Common myeloid progenitor, CD34-positive (primary cell): ENCODE measurements around the gene GJB2.

Experiments used
- CTCF ChIA-PET: fragments of 350-600 bp; sonication (Branson Sonifier 250); formaldehyde crosslinking; loops from one replicate; lab custom pipeline; 2021; ENCODE audit warnings: antibody characterized with exemption; lab: Charles Lee
- POLR2A ChIA-PET: fragments of 350-600 bp; sonication (Branson Sonifier 250); formaldehyde crosslinking; loops from one replicate; lab custom pipeline; 2021; ENCODE audit warnings: antibody characterized with exemption; lab: Charles Lee
- DNase-seq, 3 donors: peaks; one replicate each; pipeline versions ENCODE4 v3.0.0 to v3.0.0-alpha.2; 2013
- H3K27ac ChIP-seq, 2 experiments: 1 replicate in 1 of 2; 2 replicates in 1 of 2; pipeline ENCODE4 v1.7.0; 2013; ENCODE audit warnings: inconsistent platforms in 2 of 2, low read length in 2 of 2, mild to moderate bottlenecking in 2 of 2, low read depth in 1 of 2, moderate library complexity in 1 of 2; ENCODE audit not compliant: severe bottlenecking in 2 of 2, insufficient read depth in 1 of 2, poor library complexity in 1 of 2
- H3K27me3 ChIP-seq, 5 experiments: replicated peaks in 2 of 5; 1 replicate in 3 of 5; 2 replicates in 2 of 5; pipeline versions ENCODE4 v1.6.1 to v1.7.0; 2013; ENCODE audit warnings: low read length in 4 of 5, mild to moderate bottlenecking in 2 of 5, moderate library complexity in 2 of 5, inconsistent platforms in 1 of 5; ENCODE audit not compliant: insufficient read depth in 5 of 5, control insufficient read depth in 4 of 5
- H3K36me3 ChIP-seq, 4 experiments: 1 replicate in 2 of 4; 2 replicates in 2 of 4; pipeline versions ENCODE4 v1.6.1 to v1.7.0; 2013; ENCODE audit warnings: low read length in 3 of 4, control low read depth in 1 of 4, mild to moderate bottlenecking in 1 of 4; ENCODE audit not compliant: control insufficient read depth in 4 of 4, insufficient read depth in 4 of 4
- H3K4me1 ChIP-seq, 4 experiments: 1 replicate in 3 of 4; 2 replicates in 1 of 4; pipeline versions ENCODE4 v1.6.1 to v1.7.1; 2013; ENCODE audit warnings: low read length in 3 of 4, mild to moderate bottlenecking in 3 of 4, control low read depth in 1 of 4, inconsistent platforms in 1 of 4, moderate library complexity in 1 of 4; ENCODE audit not compliant: control insufficient read depth in 4 of 4, insufficient read depth in 4 of 4; ENCODE audit errors: control extremely low read depth in 1 of 4
- H3K4me3 ChIP-seq, 7 experiments: 1 replicate in 4 of 7; 2 replicates in 3 of 7; pipeline versions ENCODE4 v1.5.1 to v1.7.0; 2013; ENCODE audit warnings: mild to moderate bottlenecking in 7 of 7, low read length in 6 of 7, moderate library complexity in 6 of 7, inconsistent platforms in 2 of 7, low read depth in 2 of 7, control low read depth in 1 of 7; ENCODE audit not compliant: insufficient read depth in 4 of 7, control insufficient read depth in 1 of 7; ENCODE audit errors: extremely low read depth in 1 of 7
- H3K9me3 ChIP-seq, 5 experiments: 1 replicate in 4 of 5; 2 replicates in 1 of 5; pipeline versions ENCODE4 v1.6.1 to v1.7.1; 2013; ENCODE audit warnings: low read length in 4 of 5, mild to moderate bottlenecking in 2 of 5, inconsistent platforms in 1 of 5, low read depth in 1 of 5, moderate library complexity in 1 of 5; ENCODE audit not compliant: control insufficient read depth in 4 of 5, insufficient read depth in 2 of 5; ENCODE audit errors: control extremely low read depth in 1 of 5
- WGBS: methylation state at CpG from one replicate; pipeline ENCODE4 v1.1.5; 2013; ENCODE audit not compliant: insufficient coverage; 5-methylcytosine and 5-hydroxymethylcytosine counted together

Gene GJB2

GRCh38 chr13:20227730-20228129 lies 35.0 kb upstream of the GJB2 start:
- POLR2A ChIA-PET = no interaction called here
- WGBS = 67% methylated on average over 3 of the region's 6 CpGs
- CTCF ChIA-PET = no interaction called here

GRCh38 chr13:20227288-20227687 lies 34.5 kb upstream of the GJB2 start:
- peaks cover 3 to 13% (median 12%) of the 10 kb centered on the region in 4 experiments for H3K4me1 ChIP-seq
- no peaks in the 10 kb centered on the region for H3K9me3 ChIP-seq
- WGBS = 94% methylated on average over 8 of the region's 8 CpGs
- DNase-seq = no peak
- H3K27me3 ChIP-seq = peaks cover 0 to 69% (median 23%) of the 10 kb centered on the region in 5 experiments
- H3K27ac ChIP-seq = no peak overlapping the region
- ChIA-PET POLR2A (no interaction called here), CTCF (no interaction called here)
- H3K36me3 ChIP-seq = no peaks in the 10 kb centered on the region
- no peak overlapping the region for H3K4me3 ChIP-seq

More at GRCh38 chr13:20227730-20228129, 35.0 kb upstream of the GJB2 start:
- DNase-seq = no peak
- no peak overlapping the region for H3K4me3 ChIP-seq
- no peak overlapping the region for H3K27ac ChIP-seq
- no peaks in the 10 kb centered on the region for H3K9me3 ChIP-seq
- H3K27me3 ChIP-seq = peaks cover 0 to 70% (median 23%) of the 10 kb centered on the region in 5 experiments
- H3K36me3 ChIP-seq = no peaks in the 10 kb centered on the region
- peaks cover 0 to 16% (median 15%) of the 10 kb centered on the region in 4 experiments for H3K4me1 ChIP-seq

GRCh38 chr13:20222553-20222952 lies 29.8 kb upstream of the GJB2 start:
- POLR2A ChIA-PET = no interaction called here
- CTCF ChIA-PET = no interaction called here
- WGBS = 89% methylated on average over 4 of the region's 5 CpGs
- Histone ChIP-seq H3K27me3 (peaks cover 0 to 38% (median 6%) of the 10 kb centered on the region in 5 experiments), H3K36me3 (no peaks in the 10 kb centered on the region), H3K4me3 (no peak overlapping the region), H3K4me1 (peaks cover 0 to 3% (median 1%) of the 10 kb centered on the region in 4 experiments), H3K27ac (no peak overlapping the region), H3K9me3 (no peaks in the 10 kb centered on the region)
- no peak for DNase-seq

GRCh38 chr13:20221772-20222171 lies 29.0 kb upstream of the GJB2 start:
- H3K4me3 ChIP-seq = no peak overlapping the region
- H3K4me1 ChIP-seq = peaks cover 0 to 3% (median 1%) of the 10 kb centered on the region in 4 experiments
- 89% methylated on average over 4 of the region's 6 CpGs for WGBS
- ChIA-PET CTCF (no interaction called here), POLR2A (no interaction called here)
- H3K27ac ChIP-seq = no peak overlapping the region
- peaks cover 0 to 30% (median 3%) of the 10 kb centered on the region in 5 experiments for H3K27me3 ChIP-seq
- H3K36me3 ChIP-seq = no peaks in the 10 kb centered on the region
- no peaks in the 10 kb centered on the region for H3K9me3 ChIP-seq
- peak in 1 of 3 donors; percentile 5 for DNase-seq

GRCh38 chr13:20219577-20219976 lies 26.8 kb upstream of the GJB2 start:
- Histone ChIP-seq H3K27me3 (peaks cover 0 to 16% (median 3%) of the 10 kb centered on the region in 5 experiments), H3K36me3 (no peaks in the 10 kb centered on the region), H3K9me3 (peaks cover 0 to 1% (median 0%) of the 10 kb centered on the region in 5 experiments), H3K4me3 (no peak overlapping the region), H3K27ac (no peak overlapping the region), H3K4me1 (peaks cover 0 to 3% (median 1%) of the 10 kb centered on the region in 4 experiments)
- peak in 1 of 3 donors; percentile 11 for DNase-seq
- CTCF ChIA-PET = no interaction called here
- POLR2A ChIA-PET = no interaction called here

GRCh38 chr13:20217168-20217567 lies 24.4 kb upstream of the GJB2 start:
- DNase-seq = no peak
- peaks cover 0 to 3% (median 0%) of the 10 kb centered on the region in 5 experiments for H3K27me3 ChIP-seq
- 100% methylated on average over 2 of the region's 3 CpGs for WGBS
- ChIA-PET CTCF (no interaction called here), POLR2A (no interaction called here)
- no peak overlapping the region for H3K4me3 ChIP-seq
- H3K27ac ChIP-seq = no peak overlapping the region
- H3K4me1 ChIP-seq = peaks cover 0 to 3% (median 0%) of the 10 kb centered on the region in 4 experiments
- peaks cover 0 to 10% (median 5%) of the 10 kb centered on the region in 5 experiments for H3K9me3 ChIP-seq
- H3K36me3 ChIP-seq = no peaks in the 10 kb centered on the region

- CTCF ChIA-PET = no interaction called here
These were observed 17.2 kb upstream of the GJB2 start for GRCh38 chr13:20209948-20210347.

More at GRCh38 chr13:20209948-20210347, 17.2 kb upstream of the GJB2 start:
- H3K36me3 ChIP-seq = no peaks in the 10 kb centered on the region
- H3K27me3 ChIP-seq = peaks cover 0 to 6% (median 3%) of the 10 kb centered on the region in 5 experiments
- POLR2A ChIA-PET = no interaction called here
- H3K27ac ChIP-seq = no peak overlapping the region
- DNase-seq = no peak
- H3K4me3 ChIP-seq = no peak overlapping the region
- H3K9me3 ChIP-seq = peaks cover 0 to 10% (median 5%) of the 10 kb centered on the region in 5 experiments
- WGBS = no CpG with 5 or more reads among the region's 1 CpG
- H3K4me1 ChIP-seq = no peaks in the 10 kb centered on the region
